Activated CD4-positive, CD25-positive, alpha-beta regulatory T cell (primary cell): Measurements from ENCODE around the gene ARL4A.
"Not testable (repeated sequence)": the region's sequence is repeated elsewhere in the genome, so short reads cannot be mapped to it uniquely, and the experiment has no call there.

Source experiments
- DNase-seq, 4 experiments: peaks; one replicate each; lab custom pipeline; 2025; lab: John Stamatoyannopoulos, UW

ARL4A gene

GRCh38 chr7:12670000-12670729 lies 17.3 kb upstream of the ARL4A start:
- no peak for DNase-seq

GRCh38 chr7:12670743-12671520 lies 16.5 kb upstream of the ARL4A start:
- DNase-seq: no peak

- not testable (repeated sequence) for DNase-seq
Measured at GRCh38 chr7:12673436-12673835, 14.0 kb upstream of the ARL4A start.

- DNase-seq: no peak
Measured at GRCh38 chr7:12674053-12674452, 13.4 kb upstream of the ARL4A start.

GRCh38 chr7:12674861-12675260 lies 12.6 kb upstream of the ARL4A start:
- DNase-seq: no peak

- no peak for DNase-seq
Measured at GRCh38 chr7:12683678-12684585, 3.5 kb upstream of the ARL4A start.

- no peak for DNase-seq
Measured at GRCh38 chr7:12684733-12685132, 2.7 kb upstream of the ARL4A start.

- peak in 1 of 4 experiments; percentile 3 for DNase-seq
Measured at GRCh38 chr7:12685550-12685949, 1.9 kb upstream of the ARL4A start.

GRCh38 chr7:12686234-12686890 lies 1.1 kb upstream of the ARL4A start:
- DNase-seq: peak; percentile 90 to 94 (median 92)

- no peak for DNase-seq
Measured at GRCh38 chr7:12687718-12688171, 312 bp downstream of the ARL4A start.

GRCh38 chr7:12688485-12689170 lies 1.2 kb downstream of the ARL4A start:
- DNase-seq: not testable (repeated sequence)

- no peak for DNase-seq
Measured at GRCh38 chr7:12689451-12689850, 2.0 kb downstream of the ARL4A start.

GRCh38 chr7:12690041-12690878 lies 2.8 kb downstream of the ARL4A start:
- no peak for DNase-seq

GRCh38 chr7:12691388-12691787 lies 4.0 kb downstream of the ARL4A start:
- DNase-seq: not testable (repeated sequence)

GRCh38 chr7:12692035-12692434 lies 4.6 kb downstream of the ARL4A start:
- no peak for DNase-seq

- DNase-seq: no peak
Measured at GRCh38 chr7:12692479-12693259, 5.2 kb downstream of the ARL4A start.

- DNase-seq: no peak
Measured at GRCh38 chr7:12694817-12695216, 7.4 kb downstream of the ARL4A start.

- no peak for DNase-seq
Measured at GRCh38 chr7:12695965-12696364, 8.5 kb downstream of the ARL4A start.

- DNase-seq: no peak
Measured at GRCh38 chr7:12699299-12699698, 11.9 kb downstream of the ARL4A start.
